SU-DHL-6 (cell line): ENCODE measurements around the gene KCNK2.

Source experiments
- CTCF ChIP-seq: fragments of 200-600 bp; sonication (generic); IDR thresholded peaks from one replicate; pipeline ENCODE4 v1.5.1; 2017; ENCODE audit warnings: antibody characterized with exemption, mild to moderate bottlenecking, low read length, moderate library complexity; ENCODE audit not compliant: insufficient read depth, poor library complexity, severe bottlenecking
- EZH2phosphoT487 ChIP-seq: fragments of 200-600 bp; sonication (generic), shearing (Covaris generic); conservative IDR thresholded peaks from 2 replicates; pipeline ENCODE4 v1.6.1; 2018; ENCODE audit warnings: mild to moderate bottlenecking, antibody characterized with exemption, low read length, moderate library complexity, mixed read lengths

- TF ChIP-seq CTCF (no peak), EZH2phosphoT487 (no peak)
Observed at GRCh38 chr1:215160351-215160750, 77.8 kb downstream of the KCNK2 start.
